Measurements from ENCODE around the gene SLC2A1. TPM values are rescaled to one million over a fixed set of nuclear protein-coding genes. Genes with fewer than 3 reads are reported as not detected.

SLC2A1 gene
- 11.6 and 32.7 TPM in 2 replicates for total RNA-seq

DNA sequence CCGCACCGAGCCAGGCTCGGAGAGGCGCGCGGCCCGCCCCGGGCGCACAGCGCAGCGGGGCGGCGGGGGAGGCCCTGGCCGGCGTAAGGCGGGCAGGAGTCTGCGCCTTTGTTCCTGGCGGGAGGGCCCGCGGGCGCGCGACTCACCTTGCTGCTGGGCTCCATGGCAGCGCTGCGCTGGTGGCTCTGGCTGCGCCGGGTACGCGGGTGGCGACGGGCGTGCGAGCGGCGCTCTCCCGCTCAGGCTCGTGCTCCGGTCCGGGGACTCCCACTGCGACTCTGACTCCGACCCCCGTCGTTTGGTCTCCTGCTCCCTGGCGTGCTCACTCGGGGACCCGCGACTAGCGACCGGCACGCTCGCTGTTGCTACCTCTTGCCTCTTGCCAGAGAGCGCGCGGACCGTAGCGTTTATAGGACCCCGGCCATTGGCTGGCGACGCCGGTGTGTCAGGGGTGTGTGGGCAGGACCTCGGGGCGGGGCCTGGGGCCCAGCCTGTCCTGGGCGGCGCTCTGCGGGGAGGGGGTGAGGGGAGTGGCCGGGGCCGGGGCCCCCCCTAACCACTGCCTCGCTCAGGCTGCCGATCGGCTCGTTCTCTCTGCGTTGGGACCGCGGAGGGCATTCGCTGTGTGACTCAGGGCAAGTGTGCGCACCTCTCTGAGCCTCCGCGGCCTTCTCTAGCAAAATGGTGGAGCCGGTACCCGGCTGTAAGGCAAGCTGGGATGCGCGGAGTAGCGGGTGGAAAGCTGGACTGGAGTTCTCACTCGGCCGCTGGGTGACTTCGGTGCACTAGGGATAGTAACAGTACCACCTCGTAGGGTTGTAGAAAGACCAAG lies at the start of gene SLC2A1:
SLC2A1 (minus strand) TSS at position 381 of the 832 bp plus-strand sequence; CDS start at position 164, 217 bp downstream.
- peak; percentile 93 to 95 for DNase-seq (ENCODE audit: low read depth in 2 of 2)

DNA sequence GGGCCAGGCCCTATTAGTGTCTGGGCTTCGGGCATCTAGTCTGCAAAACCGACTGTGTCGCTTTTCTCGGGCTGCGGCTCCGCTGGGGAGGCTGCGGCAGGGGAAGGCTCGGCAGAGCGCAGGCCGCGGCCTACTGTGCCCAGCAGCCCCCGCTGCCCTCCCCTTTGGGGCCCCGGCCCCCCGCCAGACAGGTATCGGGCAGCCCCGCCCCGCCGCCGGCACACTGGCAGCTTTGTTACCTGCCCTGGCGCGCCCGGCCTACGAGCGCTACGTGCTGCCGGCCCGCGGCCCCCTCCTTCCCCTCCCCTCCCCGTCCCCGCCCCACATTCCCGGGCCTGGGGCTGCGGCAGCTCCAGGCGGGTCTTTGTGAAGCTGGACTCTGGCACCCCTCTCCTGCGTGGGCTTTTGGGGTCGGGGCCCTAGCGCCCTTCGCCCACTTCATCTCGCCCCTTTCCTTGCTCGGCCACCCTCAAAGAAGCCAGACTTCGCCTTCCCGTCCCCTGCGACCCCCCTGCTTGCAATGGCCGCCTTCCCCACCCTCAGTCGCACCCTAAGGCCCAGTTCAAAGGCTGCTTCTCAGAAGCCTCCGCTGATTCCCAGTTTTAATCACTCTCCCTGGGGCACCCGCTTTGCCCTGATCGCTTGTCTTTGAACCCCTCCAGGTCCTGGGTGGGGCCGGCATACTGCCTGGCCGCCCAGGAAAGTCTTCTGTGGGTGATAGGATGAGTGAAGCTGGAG lies 48.9 kb upstream of the SLC2A1 start:
- no peak for DNase-seq (ENCODE audit: low read depth in 2 of 2)

DNA sequence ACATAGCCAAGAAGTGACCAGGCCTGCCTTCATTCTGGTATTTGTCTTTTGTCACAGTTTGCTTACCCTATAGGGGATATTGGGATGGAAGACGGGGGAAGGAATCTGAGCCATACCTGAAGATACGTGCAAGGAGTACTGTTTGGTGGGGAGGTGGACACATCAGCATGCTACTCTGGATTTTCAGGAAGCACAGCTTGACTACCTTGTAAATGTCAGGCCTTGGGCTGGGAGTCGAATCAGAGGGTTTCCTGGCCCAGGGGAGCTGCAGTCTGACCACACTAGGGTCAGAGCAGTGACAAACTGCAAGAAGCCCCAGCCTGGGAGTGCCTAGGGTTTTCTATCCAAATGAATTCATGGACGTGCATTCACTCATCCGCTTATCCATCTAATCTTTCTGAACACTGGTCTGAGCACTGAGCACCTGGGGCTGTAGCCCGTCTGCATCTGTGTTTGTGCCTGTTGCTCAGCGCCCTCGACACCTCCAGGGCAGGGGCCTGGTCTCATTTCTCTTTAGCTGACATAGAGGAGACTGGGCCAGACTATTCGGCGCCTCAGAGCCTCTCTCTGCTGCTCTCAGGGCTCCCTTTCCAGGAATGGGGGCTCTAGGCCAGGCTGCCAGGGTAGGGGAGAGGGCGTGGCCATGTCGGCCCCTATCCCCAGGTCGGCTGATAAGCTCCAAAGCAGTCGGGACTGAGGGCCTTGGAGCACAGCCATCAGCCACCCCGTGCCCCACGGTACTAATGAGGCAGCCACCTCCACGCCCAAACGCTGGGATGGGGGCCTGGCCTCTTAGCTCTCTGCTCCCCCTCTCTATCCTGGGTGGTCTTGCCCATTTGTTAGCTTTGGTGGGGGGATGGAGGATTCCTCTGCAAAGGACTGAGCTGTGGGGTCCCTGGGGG lies 47.0 kb upstream of the SLC2A1 start:
- DNase-seq (ENCODE audit: low read depth in 2 of 2) = no peak

DNA sequence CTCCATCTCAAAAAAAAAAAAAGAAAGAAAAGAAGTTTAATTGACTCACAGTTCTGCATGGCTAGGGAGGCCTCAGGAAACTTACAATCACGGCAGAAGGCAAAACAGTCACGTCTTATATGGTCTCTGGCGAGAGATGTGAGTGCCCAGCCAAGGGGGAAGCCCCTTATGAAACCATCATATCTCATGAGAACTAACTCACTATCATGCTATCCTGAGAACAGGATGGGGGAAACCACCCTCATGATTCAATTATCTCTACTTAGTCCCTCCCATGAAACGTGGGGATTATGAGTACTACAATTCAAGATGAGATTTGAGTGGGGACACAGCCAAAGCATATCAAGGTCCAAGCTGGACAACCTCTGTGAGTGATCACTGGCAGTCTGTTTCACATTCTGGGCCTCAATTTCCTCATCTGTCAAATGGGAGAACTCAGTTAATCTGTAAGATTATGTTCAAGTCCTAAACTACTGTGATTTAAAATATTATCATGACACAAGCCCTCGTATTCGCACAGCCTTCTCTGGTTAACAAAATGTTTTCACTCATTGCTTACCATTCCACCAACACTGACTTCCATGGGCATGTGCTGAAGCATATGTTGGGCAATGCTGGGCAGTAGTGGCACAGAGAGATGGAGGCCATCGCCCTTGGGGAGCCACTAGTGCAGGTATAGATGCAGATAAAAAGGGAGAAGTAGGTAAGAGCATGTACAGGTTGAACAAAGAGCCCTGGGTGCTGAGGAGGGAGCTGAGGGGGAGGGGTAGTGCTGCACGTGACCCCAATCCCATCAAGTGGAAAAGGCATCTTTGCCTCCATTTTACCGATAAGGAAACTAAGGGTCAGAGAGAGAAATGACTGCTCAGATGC lies 46.2 kb upstream of the SLC2A1 start:
- DNase-seq (ENCODE audit: low read depth in 2 of 2) = no peak

DNA sequence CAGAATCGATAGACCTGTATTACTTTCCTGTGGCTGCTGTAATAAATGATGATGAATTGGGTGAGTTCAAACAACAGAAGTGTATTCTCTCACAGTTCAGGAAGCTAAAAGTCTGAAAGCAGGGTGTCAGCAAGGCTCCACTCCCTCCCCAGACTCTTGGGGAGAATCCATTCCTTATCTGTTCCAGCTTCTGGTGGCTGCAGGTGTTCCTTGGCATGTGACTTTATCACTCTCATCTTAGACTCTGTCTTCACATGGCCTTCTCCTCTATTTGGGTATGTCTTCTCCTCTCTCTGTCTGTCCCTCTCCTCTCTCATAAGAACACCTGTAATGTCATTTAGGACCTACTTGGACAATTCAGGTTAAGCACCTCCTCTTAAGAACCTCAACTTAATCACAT lies 44.1 kb upstream of the SLC2A1 start:
- DNase-seq (ENCODE audit: low read depth in 2 of 2) = no peak

DNA sequence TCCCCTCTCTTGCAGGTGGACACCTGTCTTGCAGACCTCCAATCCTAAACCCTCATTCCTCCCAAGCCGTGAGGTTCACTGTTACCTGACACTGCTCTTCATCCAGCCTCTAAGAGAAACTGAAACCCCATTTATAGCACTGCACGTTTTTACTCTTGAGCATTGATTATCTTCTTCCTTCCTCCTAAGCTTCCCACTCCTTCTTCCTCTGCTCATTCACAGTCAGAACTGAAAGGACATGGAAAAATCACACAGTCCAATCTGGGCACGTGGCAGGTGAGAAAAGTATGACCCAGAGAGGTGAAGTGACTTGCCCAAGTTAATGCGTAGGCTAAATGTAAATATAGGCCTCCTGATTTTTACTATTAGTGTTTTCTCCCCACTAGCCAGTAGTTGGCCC lies 43.4 kb upstream of the SLC2A1 start:
- DNase-seq (ENCODE audit: low read depth in 2 of 2) = no peak

DNA sequence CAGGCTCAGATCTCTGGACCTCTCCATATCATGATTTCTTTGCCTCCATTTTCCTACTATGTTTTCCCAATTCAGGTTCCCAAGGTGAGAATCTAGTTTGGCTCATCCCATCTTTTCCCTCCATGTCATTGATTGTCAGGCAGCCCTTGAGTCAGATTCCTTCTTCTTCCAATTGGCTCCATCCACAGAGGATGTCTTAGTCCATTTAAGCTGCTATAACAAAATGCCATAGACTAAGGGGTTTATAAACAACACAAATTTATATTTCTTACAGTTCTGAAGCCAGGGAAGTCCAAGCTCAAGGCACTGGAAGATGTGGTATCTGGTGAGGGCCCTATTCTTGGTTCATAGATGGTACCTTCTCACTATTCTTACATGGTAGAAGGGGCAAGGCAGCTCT lies 42.8 kb upstream of the SLC2A1 start:
- no peak for DNase-seq (ENCODE audit: low read depth in 2 of 2)

DNA sequence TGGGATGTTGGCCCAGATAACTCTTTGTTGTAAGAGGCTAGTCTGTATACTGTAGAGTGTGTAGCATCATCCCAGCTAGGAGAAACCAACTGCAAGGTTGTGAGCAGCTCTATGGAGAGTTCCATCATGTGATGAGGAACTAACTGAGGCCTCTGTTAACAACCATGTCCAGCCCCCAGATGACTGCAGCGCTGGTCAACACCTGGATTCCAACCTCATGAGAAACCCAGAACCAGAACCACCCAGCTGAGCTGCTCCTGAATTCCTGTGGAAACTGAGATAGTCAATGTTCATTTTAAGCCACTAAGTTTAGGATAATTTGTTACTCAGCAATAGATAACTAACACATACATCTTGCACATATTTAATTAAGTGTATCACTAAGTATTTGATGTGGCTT lies 41.6 kb upstream of the SLC2A1 start:
- no peak for DNase-seq (ENCODE audit: low read depth in 2 of 2)

DNA sequence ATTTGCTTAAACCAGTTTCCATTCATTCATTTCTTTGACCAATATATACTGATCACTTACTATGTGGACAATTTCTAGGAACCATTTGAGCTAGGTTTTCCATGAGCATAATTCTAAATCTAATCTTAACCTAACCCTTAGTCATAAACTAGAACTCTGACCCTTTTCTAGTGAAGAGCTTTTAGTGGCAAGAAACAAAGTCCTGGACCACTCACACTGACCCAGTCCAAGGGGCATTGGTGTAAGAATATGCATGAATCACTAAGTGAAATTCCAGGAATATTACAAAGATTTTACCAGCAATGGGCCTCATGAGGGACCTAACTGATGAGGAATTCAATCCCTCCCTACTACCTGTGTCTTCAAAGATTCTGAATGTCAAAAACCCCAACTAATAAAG lies 40.6 kb upstream of the SLC2A1 start:
- DNase-seq (ENCODE audit: low read depth in 2 of 2) = no peak

DNA sequence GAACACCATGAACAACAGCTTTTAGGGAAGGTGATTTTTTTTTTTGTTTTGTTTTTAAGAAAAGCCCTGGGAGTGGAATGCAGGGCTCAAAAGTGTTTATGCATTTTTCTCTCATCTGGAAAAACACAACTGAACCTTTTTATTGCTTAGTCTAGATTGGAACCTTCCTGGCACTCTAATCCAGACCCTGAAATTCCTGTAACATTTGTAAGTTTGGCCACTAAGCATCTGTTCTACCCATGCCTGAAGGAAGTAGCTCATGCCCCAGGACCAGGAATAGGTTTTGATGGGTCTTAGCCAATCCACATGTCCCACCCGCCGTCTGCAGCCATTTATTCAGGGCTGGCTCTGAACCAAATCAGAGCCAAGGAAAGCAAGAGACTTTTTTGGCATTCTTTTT lies 39.7 kb upstream of the SLC2A1 start:
- no peak for DNase-seq (ENCODE audit: low read depth in 2 of 2)

DNA sequence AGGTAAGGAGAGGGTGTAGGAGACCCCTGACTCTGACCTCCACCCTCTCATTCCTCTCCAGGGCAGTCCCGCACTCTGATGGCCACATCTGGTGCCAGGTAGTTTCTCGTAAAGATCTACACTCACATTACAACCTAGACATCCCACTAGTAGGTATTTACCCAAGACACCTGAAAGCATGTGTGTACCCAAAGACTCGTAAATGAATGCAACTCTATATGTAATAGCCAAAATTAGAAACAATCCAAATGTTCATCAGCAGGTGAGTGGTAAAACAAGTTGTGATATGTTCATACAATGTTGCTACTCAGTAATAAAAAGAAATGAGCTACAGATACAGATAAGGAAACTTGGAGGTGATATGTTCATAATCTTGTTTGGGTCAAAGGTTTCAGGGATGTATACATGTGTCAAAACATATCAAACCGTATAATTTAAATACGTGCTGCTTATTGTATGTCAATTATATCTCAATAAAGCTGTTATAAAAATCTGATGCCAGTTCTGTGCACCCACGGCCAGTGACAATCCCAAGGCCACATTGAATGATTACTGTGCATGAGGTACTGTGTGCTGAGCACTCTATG lies 37.8 kb upstream of the SLC2A1 start:
- no peak for DNase-seq (ENCODE audit: low read depth in 2 of 2)

DNA sequence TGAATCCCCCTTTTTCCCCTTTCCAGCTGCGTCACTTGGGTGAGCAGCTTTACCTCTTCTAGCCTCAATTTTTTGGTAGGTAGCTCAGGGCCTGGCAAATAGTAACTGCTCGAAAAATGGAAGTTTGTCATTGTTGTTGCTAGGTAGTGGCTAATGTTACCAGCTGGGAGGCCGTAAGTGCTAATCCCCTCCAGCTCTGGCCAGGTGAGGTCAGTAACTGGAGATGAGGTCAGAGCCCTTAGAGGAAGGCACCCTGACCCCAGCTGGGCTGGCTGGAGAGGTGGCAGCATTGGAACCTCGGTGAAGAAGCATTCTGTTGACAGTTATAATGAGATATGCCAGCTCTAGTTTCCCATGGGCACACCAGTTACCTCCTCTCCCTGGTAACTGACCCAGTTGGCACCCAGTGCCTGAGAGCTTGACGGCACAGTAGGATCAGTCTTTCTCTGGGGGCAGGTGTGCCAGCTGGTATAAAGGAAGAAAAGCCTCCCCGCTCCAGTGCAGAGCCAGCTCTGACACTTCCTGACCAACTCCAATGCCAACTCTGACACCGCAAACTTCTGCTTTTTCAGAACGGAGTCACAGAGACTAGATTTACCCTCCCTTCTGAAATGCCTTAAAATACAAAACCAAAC lies 35.0 kb upstream of the SLC2A1 start:
- DNase-seq (ENCODE audit: low read depth in 2 of 2) = no peak

DNA sequence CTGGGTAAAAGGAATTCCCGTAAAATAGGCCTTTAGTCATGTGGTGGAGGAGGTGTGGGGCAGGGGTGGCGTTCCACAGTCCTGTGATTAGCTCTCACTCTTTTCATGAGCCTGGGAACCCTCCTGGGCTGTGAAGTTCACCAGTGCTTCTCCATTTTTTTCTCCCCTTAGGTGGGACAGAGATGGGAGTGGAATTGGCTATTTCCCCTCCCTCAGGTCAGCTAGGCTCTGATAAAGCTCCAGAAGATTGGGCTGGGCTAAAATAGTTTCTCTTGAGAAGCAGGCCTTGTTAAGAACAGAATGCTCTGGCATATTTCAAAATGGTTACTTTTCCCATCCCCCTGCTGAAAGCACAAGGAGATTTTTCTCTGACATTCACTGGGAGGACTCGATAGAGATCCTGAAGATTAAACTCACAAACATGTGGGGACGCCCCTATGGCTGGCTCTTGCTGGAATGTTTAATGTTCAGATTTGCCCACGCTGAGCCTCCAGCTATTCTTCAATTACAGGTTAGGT lies 33.4 kb upstream of the SLC2A1 start:
- DNase-seq (ENCODE audit: low read depth in 2 of 2) = no peak

DNA sequence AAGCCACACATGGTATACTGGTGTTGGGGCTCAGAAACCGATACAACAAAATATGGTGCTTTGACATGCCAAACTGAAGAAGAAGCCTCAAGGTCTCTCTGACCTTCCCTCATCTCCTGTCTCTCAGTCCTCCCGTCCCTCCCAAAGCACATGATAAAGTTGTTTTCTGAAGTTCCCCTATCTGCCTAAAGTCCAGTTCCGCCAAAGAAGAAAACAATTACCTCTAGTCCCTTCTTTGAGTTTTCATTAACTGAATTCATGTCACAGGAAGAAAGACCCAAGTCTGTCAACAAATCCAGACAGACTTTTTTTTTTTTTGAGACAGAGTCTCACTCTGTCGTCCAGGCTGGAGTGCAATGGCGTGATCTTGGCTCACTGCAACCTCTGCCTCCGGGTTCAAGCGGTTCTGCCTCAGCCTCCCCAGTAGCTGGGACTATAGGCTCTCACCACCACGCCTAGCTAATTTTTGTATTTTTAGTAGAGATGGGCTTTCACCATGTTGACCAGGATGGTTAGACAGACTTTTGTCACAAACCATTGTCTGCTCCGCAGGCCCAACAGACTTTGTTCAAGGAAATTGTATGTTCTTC lies 32.2 kb upstream of the SLC2A1 start:
- DNase-seq (ENCODE audit: low read depth in 2 of 2) = no peak

DNA sequence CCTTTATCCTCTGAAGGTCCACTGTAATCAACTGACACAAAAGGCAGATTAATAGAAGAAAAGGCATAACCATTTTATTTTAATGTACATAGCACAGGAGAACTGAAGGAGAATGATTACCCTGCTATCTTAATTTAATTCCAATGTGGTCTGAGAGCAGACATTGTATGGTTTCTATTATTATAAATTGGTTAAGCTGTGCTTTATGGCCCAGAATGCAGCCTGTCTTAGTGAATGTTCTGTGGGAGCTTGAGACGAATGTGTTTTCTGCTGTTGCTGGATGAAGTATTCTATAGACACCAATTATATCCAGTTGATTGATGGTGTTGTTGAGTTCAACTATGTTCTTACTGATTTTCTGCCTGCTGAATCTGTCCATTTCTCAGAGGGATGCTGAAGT lies 25.0 kb upstream of the SLC2A1 start:
- no peak for DNase-seq (ENCODE audit: low read depth in 2 of 2)

DNA sequence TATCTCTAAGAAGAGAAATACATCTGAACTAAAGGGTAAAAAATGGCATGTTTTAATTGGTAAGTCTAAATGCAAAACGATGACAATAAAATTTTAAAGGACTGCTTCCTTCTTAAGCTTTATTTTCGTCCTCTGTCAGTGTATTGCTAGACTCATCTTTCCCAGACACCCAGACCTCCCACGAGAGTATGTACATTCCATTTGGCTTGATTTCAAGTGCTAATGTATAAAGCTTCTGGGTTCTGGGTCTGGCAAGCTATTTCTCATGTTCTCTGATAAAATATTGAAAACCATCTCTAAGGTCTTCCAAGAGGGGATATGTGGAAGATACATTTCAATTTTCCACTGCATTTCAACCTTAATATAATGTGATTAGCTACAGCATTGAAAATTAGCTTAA lies 24.6 kb upstream of the SLC2A1 start:
- DNase-seq (ENCODE audit: low read depth in 2 of 2) = no peak

DNA sequence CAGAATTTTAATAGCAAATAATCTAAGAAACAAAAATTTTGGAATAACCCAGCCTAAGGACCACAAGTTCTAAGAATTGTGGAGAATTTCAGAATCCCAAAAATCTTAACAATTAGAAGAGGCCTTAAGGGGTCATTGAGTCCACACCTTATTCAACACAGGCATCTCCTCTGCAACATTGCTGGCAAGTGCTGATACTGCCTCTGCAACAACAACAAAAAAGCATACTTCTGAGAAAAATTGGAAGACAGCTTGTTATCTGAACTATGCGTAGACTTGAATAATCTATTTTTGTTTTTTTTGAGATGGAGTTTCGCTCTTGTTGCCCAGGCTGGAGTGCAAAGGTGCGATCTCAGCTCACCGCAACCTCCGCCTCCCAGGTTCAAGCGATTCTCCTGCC lies 24.0 kb upstream of the SLC2A1 start:
- no peak for DNase-seq (ENCODE audit: low read depth in 2 of 2)

DNA sequence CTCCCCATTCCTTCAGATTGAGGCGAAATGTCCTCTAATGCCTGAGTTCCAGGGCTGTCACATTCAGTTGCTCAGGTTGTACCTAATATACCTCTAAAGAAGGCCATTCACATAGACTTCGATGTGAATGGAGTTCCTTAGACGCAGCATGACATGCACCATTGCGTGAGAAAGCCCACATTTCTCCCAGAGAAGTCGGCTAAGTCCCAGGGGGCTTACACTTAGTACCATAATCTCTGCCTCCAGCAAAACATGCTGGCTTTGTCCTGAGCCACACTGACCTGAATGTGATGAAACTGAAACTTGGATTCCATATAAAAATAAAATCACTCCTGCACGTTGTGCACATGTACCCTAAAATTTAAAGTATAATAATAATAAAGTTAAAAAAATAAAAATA lies 23.2 kb upstream of the SLC2A1 start:
- no peak for DNase-seq (ENCODE audit: low read depth in 2 of 2)

DNA sequence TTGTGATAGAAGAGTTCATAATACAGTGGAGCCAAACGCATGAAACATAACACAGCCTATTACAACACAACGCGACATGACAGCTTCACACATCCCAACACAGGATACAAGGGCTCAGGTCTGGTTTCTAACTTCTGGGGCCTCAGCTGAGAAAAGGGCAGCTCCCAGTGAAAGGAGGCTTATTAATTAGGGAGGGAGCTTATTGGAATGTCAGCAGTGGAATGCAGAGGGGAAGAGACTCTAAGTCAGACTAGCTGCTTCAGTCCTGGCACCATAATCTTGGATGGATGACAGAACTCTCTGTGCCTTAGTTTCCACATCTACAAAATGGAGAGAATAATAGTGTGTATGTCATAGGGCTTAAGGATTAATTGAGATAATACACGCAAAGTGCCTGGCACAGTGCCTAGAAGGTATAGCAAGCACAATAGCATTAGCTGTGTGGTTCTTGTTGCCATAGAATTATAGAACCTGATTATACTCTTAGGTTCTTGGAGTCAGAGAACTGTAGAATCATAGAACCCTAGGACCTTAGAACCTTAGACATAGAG lies 22.7 kb upstream of the SLC2A1 start:
- DNase-seq (ENCODE audit: low read depth in 2 of 2) = no peak
